Psoas muscle (tissue), 8 donors: ENCODE results near the gene IGDCC3. TPM values are rescaled to one million over a fixed set of nuclear protein-coding genes. Genes with fewer than 3 reads are reported as not detected.

Experiments
- ATAC-seq, 4 donors: fragments of 200-7000 bp; cut with Tn5 transposase; one replicate each; pipeline ENCODE4 v1.9.1; 2020; ENCODE audit warnings: moderate library complexity in 3 of 4, mild to moderate bottlenecking in 2 of 4
- DNase-seq, 2 donors: peaks; one replicate each; pipeline ENCODE4 v3.0.0-alpha.2; 2020
- H3K27ac ChIP-seq: fragments of 200-600 bp; one replicate; pipeline ENCODE4 v1.8.0; 2022
- H3K27me3 ChIP-seq, 3 donors: fragments of 200-600 bp in 1 of 3; one replicate each; pipeline versions ENCODE4 v1.6.1 to v1.8.0; 2013 to 2022; ENCODE audit warnings: low read length in 2 of 3, mild to moderate bottlenecking in 2 of 3, moderate library complexity in 1 of 3; ENCODE audit not compliant: insufficient read depth in 3 of 3
- H3K36me3 ChIP-seq, 2 donors: fragments of 200-600 bp in 1 of 2; one replicate each; pipeline versions ENCODE4 v1.6.1 to v1.8.0; 2013 to 2022; ENCODE audit warnings: low read depth in 1 of 2, mild to moderate bottlenecking in 1 of 2, moderate library complexity in 1 of 2; ENCODE audit not compliant: insufficient read depth in 1 of 2
- H3K4me1 ChIP-seq: fragments of 200-600 bp; one replicate; pipeline ENCODE4 v1.8.0; 2022
- H3K4me3 ChIP-seq: fragments of 200-600 bp; one replicate; pipeline ENCODE4 v1.8.0; 2022; ENCODE audit warnings: mild to moderate bottlenecking
- H3K9me3 ChIP-seq: fragments of 200-600 bp; one replicate; pipeline ENCODE4 v1.8.0; 2022
- CTCF ChIP-seq: fragments of 200-600 bp; IDR thresholded peaks from one replicate; pipeline ENCODE4 v1.8.0; 2022; ENCODE audit warnings: antibody characterized with exemption
- WGBS, 3 donors: extraction: QIAGEN DNeasy Blood & Tissue Kit; methylation state at CpG; one replicate each; pipeline versions ENCODE4 v1.1.6 to v1.1.7; 2013; 5-methylcytosine and 5-hydroxymethylcytosine counted together
- intact Hi-C, 2 donors: fragments of 100-400 bp; cut with DNase I; formaldehyde crosslinking; loops; one replicate each; pipeline versions ENCODE4 v1.11.0 to v1.14.2; 2022
- polyA plus RNA-seq, 3 donors: library from polyadenylated mRNA; stranded (reverse); fragments of 200-250 nt; gene quantifications; one replicate each; pipeline ENCODE4 v1.2.3, GENCODE V29; 2013
- total RNA-seq, 4 donors: library from RNA; stranded (reverse); fragmentation: NEBNext Ultra II Directional in 2 of 4; extraction: Animal tissue kit (Norgen Biotek cat#: 25700) in 2 of 4; gene quantifications; one replicate each; pipeline versions ENCODE4 v1.2.1 to v1.2.4, GENCODE V29; 2021 to 2023
- donor health status: healthy with polysubstance abuse.
- donor health status: DM: no; HTN: no; CAD: no; lungs with moderate emphysema.
- donor health status: Bipolar disorder and iron deficiency.
- donor health status: healthy.
- donor health status: DM: yes; HTN: yes; CAD: no.
- donor health status: DM: no; HTN: no; CAD: no.
- donor health status: DM: no; HTN: no; CAD: no.
- donor health status: DM: yes; HTN: yes; CAD: no.

IGDCC3 gene
- total and polyA plus RNA-seq, 7 donors = not detected

DNA sequence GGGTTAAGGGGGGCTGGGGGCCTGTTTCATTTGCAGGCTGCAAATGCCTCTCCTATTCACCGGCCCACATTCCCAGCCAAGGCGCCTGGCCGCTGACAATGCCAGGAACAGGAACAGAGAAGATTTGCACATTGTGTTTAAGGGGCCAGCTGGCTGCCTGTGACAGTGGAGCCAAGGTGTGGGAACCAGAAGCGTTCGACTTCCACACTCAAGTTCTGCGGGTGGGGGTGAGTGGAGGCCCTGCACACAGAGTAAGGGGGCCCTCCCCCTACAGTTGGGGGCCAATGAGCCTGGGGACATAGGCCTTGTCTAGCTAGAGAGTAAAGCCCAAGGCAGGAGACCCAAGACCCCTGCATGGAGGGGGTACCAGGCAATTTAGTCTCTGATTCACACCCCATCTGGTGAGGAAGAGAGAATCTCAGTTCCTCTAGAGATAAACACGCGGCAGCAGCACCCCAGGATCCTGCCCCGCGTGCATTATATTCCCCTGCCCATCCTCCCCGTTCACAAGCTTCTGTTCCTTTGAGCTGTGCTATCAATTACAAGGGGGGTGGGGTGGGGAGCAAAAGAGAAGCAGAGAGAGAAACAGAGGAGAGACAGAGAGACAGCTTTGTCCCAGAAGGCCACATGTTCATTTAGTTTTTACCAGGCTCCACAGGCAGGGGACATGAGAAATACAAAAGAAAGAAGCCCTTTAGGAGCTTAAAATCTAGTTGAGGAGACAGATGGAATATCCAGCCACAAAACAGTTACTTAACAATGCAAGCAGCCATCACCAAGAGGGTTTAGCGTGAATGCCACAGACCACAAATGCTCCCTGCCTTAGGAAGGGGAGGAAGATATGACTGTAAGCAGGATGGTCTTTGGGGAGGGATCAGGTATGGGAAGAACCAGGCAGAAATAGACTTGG lies 9.2 kb downstream of the IGDCC3 start:
- Histone ChIP-seq H3K4me3 (no peak overlapping the region), H3K27me3 (peaks cover 0 to 7% (median 2%) of the 10 kb centered on the region in 3 donors), H3K36me3 (no peaks in the 10 kb centered on the region), H3K27ac (no peak overlapping the region), H3K9me3 (no peaks in the 10 kb centered on the region), H3K4me1 (no peaks in the 10 kb centered on the region)
- ATAC-seq = peak in 1 of 4 donors; percentile 35
- intact Hi-C loops = no loop called here
- no peak for DNase-seq
- TF ChIP-seq CTCF = no peak
- 43 to 47% (median 46%) methylated on average over 12 of the region's 12 CpGs for WGBS, 3 donors

DNA sequence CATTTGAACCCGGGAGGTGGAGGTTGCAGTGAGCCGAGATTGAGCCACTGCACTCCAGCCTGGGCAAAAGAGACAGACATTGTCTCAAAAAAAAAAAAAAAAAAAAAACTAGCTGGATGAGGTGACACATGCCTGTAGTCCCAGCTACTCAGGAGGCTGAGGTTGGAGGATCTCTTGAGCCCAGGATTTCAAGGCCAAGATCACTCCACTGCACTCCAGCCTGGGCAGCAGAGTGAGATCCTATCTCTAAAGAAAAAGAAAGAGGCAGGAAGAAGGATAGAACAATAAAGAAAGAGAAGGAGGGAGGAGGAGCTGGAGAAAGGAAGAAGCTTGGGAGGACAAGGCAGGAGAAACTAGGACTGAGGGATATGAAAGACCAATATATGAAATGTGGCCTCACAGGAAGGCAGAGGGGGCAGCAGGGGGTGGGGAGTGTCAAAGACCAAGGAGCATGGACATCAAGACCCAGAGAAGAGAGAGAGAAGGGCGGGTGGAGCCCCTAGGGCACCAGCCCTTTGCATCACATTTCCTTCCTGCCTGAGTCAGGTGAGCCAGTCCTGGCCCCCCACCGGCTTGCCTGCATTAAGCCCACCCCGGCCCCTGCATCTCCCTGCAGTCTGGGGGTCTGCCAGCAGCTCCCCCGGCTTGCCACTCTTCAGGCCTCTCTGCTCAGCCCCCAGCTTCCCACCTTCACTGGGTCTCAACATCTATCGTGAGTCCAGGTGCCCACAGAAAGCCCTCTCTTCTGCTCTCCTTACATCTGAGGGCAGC lies 11.5 kb downstream of the IGDCC3 start:
- ATAC-seq = no peak
- Histone ChIP-seq H3K36me3 (no peaks in the 10 kb centered on the region), H3K27ac (no peak overlapping the region), H3K4me3 (no peak overlapping the region), H3K9me3 (no peaks in the 10 kb centered on the region), H3K27me3 (no peaks in the 10 kb centered on the region), H3K4me1 (no peaks in the 10 kb centered on the region)
- no peak for TF ChIP-seq CTCF
- intact Hi-C loops = no loop called here
- DNase-seq = no peak
- WGBS, 3 donors = 90 to 93% (median 91%) methylated on average over 5 to 7 of the region's 7 CpGs

GRCh38 chr15:65365229-65365628 lies 12.6 kb downstream of the IGDCC3 start:
- no peaks in the 10 kb centered on the region for H3K9me3 ChIP-seq
- no peaks in the 10 kb centered on the region for H3K27me3 ChIP-seq
- no peaks in the 10 kb centered on the region for H3K4me1 ChIP-seq
- ATAC-seq = no peak
- WGBS, 3 donors = 67 to 79% (median 69%) methylated on average over 2 of the region's 2 CpGs
- DNase-seq = no peak
- TF ChIP-seq CTCF = no peak
- no peak overlapping the region for H3K27ac ChIP-seq
- no peak overlapping the region for H3K4me3 ChIP-seq
- intact Hi-C loops = no loop called here
- H3K36me3 ChIP-seq = no peaks in the 10 kb centered on the region

DNA sequence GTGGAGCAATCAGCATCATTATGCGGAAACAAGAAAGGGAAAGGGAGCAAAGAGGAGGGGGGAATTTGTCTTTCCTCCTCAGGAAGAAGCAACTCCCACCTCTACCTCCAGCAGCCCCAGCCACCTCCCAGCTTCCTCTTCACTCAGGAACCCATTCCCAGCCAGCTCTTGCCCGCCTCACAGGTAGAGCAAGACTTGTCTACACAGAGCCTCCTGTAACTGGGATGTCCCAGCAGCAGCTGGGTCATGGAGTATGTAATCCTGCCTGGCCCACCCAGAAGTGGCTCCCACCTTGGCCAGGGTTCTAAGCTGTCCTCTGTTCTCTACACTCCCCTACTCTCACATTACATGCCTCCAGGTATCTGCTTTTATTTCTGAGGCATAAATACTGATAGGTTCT lies 14.0 kb downstream of the IGDCC3 start:
- Histone ChIP-seq H3K4me3 (no peak overlapping the region), H3K27me3 (no peaks in the 10 kb centered on the region), H3K36me3 (no peaks in the 10 kb centered on the region), H3K27ac (no peak overlapping the region), H3K9me3 (no peaks in the 10 kb centered on the region), H3K4me1 (no peaks in the 10 kb centered on the region)
- intact Hi-C loops = no loop called here
- DNase-seq (no peak), ATAC-seq (no peak)
- TF ChIP-seq CTCF = no peak
- WGBS, 3 donors = 89 to 92% (median 90%) methylated on average over 2 of the region's 2 CpGs
